Kidney capillary endothelial cell (primary cell): ENCODE results near the gene ROCK2.
"Not testable (repeated sequence)": the region's sequence is repeated elsewhere in the genome, so short reads cannot be mapped to it uniquely, and the experiment has no call there.

Experiments used
- DNase-seq: peaks from one replicate; pipeline ENCODE4 v3.0.0-alpha.2; 2018; ENCODE audit warnings: low spot score

ROCK2 gene

DNA sequence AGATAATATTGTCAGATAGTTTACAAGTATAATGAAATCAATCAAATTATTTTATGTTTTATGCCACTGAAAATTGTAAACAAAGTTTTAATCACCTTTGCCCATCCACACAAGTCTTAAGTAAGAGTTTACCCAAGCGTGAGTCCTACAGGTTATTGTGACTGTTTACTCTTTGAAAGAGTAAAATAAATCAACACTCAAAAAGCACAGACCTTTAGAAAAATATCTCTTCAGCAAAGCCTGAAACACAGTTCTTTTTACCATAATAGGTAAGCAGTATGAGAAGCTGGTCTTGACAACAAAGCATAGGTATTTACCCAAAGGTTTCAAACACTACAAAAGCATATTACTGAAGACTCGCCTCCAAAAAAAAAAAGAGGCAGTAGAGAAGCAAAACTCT lies 3.7 kb downstream of the ROCK2 start:
- no peak for DNase-seq

DNA sequence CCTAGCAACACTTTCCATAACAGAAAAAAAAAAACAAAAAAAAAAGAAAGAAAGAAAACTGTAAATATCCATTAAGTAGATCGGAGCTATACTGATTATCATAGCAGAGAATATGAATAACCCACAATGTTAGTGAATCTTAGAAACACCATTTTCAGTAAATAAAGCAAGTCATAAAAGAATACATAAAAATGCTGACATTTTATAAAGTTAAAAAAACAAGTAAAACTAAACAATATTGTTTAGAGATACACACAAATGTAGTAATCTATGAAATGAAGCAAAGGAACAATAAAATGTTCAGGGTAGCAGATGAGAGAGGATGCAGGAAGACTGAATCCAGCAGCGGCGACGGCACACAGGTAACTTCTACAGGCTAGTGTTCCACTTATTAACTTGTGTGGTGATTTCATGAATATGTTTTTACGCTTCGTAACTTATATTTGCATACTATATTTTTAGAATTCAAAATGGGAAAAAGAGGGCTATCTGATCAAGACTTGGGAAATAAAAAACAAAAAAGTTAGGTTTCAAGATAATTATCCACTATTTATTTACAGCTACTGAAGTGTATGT lies 4.8 kb downstream of the ROCK2 start:
- DNase-seq: no peak

DNA sequence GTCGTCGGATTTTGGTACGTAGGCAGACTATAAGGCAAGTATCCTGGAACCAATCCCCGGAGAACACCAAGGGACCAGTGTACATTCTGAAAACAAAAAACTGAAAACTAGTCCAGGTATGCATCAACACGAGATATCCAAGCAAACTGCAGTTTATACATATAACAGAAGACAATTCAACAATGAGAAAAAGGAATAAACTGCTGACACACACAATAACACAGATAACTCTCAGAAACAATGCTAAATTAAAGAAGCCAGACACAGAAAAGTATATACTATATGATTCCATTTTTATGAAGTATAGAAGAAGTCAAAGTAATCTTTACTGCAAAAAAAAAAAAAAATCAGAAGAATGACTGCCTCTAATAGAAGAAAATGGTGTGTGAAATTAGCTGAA lies 5.9 kb downstream of the ROCK2 start:
- no peak for DNase-seq

DNA sequence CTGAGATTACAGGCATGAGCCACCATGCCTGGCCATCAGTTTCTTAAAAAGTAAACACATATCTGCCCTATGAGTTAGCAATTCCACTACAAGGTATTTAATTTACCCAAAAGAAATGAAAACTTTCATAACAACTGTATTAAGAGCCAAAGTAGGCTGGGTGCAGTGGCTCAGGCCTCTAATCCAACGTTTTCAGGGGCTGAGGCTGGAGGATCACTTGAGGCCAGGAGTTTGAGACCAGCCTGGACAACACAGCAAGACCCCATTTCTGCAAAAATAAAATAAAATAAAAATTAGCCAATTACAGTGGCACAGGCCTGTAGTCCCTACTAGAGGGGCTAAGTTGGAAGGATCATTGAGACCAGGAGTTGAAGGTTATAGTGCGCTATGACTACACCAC lies 6.5 kb downstream of the ROCK2 start:
- no peak for DNase-seq

DNA sequence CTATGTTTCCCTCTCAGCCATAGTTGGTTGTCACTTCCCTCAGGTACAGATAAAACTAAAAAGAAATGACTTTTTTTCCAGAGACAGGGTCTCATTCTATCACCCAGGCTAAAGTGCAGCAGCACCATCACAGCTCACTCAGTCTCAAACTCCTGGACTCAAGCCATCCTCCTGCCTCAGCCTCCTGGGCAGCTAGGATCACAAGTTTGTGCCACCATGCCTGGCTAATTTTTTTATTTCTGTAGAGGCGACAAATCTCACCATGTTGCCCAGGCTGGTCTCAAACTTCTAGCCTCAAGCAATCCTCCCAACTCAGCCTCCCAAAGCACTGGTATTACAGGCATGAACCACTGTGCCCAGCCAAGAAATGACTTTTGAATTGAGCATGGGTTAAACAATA lies 8.2 kb downstream of the ROCK2 start:
- no peak for DNase-seq

DNA sequence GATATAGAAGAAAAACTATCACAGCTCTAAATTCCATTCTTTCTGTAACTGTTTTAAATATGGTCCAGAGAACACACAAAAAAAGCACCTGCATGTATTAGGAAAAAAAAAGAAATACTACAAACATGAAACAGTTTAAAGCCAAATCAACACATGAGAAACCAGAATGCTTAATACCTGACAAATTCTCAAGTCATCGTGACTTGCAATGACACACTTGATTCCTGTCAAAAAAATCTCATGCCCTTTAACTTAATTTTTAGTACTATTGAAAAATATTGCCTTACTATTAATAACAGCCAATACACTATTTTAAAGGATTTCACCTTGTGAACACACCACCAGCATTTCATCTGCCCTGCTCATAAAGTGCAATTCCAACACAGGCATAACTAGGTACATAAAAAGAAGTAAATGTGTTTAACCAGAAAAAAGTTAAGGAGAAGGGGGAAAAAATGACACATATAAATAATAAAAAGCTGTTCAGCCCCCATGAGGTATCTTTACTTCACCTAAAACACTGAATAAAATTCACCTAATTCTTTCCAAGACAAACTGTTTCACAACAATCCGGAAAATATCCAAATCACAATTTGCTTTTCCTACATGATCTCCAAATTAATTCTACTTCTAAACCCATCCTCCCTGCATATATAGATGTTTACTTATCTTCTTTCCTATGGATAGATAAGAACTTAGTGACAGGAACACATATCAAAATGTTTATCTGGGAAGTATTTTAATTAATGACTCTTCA lies 10.8 kb downstream of the ROCK2 start:
- DNase-seq: no peak

DNA sequence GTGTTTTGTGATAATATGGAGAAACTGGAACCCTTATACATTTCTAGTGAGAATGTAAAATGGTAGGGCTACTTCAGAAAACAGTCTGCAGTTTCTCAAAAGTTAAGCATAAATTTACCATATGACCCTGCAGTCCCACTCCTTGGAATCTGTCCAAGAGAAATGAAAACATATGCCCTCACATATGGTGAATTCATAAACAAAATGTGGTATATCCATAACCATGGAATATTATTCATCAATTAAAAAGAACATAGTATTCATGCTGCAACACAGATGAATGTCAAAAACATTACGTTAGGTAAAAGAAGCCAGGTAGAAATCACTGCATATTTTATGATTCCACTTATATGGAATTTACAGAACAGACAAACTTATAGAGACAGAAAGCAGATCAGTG lies 11.8 kb downstream of the ROCK2 start:
- DNase-seq: no peak

DNA sequence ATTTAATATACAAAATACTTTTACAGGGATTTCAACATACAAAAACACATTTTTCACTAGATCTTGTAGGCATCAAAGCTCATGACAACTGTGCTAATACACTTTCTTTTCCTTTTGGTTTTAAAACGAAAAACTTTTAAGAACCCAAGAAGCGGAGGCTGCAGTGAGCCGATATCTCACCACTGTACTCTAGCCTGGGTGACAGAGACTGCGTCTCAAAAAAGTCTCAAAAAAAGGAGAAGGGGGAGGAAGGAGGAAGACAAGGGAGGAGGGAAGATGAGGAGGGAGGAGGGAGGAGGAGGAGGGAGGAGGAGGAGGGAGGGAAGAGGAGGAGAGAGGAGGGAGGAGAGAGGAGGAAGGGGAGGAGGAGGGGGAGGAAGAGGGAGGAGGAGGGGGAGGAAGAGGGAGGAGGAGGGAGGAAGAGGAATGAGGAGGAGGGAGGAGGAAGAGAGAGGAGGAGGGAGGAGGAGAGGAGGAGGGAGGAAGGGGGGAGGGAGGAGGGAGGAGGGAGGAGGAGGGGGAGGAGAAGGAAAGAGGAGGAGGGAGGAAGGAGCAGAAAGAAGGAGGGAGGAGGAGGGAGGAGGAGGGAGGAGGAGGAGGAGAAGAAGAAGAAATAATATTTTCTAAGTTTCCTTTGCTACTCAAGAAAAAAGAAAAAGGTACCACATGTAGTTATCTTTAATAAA lies 13.8 kb downstream of the ROCK2 start:
- DNase-seq: no peak

DNA sequence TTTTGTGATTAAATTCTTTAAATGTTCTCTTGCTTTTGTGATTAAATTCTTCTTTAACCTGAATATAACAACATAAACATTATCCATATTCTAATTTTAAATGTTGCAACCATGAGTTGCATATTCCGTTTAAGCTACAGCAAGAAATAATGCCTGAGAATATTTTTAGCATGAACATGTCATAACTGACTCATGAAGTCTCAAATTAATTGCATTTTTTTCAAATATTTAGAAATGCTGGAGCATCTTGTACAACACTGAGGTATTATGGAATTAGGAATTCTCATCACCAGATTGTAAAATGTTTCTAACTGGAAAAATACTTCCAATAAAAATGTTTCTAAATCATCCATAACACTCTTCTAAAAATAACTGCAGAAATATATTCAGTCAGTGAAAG lies 14.7 kb downstream of the ROCK2 start:
- DNase-seq: peak; percentile 27

DNA sequence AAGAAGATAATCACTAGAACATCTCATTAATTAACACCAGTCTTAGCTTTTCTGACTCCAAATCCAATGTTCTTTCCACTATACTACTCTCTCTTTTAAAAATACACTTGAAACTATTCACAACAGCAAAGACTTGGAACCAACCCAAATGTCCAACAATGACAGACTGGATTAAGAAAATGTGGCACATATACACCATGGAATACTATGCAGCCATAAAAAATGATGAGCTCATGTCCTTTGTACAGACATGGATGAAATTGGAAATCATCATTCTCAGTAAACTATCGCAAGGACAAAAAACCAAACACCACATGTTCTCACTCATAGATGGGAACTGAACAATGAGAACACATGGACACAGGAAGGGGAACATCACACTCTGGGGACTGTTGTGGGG lies 15.9 kb downstream of the ROCK2 start:
- not testable (repeated sequence) for DNase-seq

DNA sequence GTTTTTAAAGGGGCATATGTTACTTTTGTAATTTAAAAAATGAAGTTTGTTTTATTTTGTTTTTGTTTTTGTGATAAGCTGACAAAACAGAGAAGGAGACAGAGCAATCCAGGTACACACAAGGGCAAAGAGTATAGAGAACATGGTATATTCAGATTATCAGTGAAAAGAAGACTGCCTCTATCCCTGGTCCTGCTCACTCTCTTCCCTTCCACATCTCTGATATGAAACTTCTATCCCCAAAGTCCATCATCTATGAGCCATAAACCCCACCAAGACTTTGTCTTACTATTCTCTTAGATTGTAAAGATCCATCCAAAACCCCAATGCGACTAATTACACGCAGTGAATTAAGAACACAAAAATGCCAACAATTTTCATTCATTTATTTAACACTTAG lies 16.6 kb downstream of the ROCK2 start:
- no peak for DNase-seq

DNA sequence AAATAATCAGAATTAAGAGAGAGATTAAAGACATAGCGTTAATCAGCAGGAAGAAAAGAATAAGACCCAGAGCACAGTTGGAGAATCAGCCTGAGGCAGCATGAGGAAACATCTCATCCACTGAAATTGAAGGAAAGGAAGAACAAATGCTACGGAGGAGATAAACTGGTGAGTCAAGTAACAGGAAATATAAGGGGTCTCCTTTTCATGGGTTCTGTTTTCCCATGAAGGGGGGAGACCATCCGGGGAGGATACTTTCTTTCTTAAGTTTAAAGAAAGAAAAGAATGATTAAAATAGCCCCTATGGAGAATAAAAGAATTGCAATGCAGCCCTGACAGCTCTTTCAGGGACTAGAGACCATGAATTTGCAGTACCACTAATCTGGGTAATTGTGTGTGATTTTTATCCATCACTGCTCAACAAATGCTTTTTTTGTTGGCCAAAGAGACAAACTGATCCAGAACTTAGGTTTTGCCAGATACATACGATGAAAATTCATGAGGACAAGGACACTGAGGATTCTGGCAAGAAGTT lies 17.7 kb downstream of the ROCK2 start:
- DNase-seq: no peak

DNA sequence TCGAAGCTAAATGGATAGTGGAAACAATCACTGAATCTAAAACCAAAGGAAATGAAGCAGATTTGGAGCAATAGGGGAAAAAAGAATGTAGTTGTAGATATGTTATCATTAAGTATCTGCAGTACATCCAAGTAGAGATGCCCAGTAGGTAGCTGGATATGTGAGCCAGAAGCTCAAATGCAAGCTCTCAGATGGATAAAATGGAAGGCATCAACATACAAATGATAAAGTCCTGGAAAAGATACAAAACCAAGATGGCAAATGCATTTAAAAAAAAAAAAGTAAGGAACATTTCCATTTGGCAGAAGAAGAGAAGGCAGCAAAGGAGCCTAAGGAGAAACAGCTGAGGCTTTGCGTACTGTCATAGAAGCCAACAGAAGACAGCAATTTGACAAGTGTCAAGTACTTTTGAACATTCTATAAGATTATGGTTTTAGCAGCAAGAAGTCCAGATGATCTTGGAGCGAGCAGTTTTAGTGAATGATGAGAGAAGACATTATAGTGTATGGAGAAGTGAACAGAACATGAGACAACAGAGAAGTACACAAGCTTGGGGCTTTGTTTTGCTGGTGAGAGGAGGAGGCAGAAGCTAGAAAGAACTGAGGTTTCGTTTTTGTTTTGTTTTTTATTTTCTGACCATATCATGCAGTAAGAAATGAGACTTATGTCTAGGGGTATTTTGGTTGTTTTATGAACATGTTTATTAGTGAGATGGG lies 18.3 kb downstream of the ROCK2 start:
- no peak for DNase-seq

DNA sequence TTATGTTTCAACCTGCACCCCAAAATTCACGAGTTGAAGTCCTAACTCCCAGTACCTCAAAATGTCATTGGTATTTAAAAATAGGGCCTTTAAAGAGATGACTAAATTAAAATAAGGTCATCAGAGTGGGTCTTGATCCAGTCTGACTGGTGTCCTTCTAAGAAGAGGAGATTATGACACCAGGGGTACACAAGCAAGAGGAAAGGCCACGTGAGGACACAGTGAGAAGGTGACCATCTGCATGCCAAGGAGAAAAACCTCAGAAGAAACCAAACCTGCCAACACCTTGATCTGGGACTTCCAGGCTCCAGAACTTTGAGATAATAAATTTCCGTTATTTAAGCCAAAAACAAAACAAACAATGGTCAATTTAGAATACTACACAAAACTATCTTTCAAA lies 22.6 kb downstream of the ROCK2 start:
- no peak for DNase-seq

DNA sequence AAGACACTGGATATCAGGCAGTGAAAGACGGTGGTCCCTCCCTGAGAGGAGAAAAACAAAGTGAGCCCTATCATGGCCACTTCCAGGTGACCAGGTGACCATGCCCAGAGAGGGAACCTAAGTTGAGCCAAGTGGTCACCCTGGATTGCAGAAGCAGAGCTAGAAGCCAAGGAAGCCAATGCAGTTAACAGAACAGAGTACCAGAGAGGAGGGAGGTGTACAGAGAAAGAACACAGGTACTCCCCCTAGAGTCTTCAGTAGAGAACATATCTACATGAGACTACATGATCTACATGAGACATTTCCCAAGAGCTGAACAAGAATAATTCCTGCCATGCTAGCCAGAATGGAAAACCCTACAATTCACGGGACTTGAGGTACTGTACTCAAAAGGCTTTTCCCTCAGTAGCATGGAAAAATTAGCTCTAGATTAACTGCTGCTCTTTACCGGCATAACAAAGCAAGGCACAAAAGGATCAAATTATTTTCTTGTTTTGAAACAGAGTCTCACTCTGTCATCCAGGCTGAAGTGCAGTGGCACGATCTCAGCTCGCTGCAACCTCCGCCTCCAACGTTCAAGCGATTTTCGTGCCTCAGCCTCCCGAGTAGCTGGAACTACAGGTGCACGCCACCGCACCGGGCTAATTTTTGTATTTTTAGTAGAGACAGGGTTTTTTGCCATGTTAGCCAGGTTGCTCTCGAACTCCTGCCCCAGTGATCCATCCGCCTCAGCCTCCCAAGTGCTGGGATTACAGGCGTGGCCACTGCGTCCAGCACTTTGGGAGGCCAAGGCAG lies 23.5 kb downstream of the ROCK2 start:
- no peak for DNase-seq

DNA sequence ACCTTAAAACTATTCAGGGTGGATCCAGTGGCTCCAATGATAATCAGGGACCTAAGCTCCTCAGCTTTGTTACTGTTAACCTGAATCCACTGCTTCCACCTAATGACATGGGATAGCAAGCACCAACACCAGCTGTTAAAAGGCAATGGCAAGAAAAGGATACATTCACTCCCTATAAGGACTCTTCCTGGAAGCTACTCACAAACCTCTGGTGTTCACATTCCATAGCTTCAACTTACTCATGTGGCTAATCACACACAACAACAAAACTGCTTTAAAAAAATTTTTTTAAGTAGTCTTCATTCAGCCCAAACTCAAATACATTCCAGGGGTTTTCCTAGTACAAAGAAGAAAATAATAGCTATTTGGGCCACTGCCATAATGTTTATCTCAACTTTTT lies 24.5 kb downstream of the ROCK2 start:
- DNase-seq: no peak

DNA sequence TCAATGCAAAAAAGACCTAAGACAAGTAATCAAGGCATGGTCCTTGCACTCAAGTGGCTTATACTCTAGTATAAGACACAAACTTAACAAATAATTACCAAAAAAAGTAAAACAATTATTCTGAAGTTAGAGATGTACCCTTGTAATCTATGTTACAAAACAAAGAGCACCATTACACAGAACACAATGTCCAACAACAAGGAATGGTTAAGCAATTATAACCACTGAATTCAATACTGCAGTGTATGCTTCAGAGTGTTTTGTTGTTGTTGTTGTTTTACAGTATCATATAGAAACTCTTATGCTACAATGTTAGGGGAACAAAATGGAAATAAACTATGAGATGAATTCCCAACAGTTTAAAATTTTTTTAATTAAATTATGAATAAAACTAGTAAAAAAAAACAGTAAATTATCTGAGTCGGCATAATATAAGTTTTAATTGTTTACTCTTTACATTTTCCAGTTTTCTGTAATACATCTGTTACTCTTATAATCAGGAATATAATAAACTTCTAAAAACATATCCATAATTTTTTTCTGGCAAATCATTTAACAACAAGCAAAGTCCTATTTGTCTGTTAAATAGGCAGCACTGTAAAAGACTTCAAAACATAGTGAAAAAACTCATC lies 29.2 kb downstream of the ROCK2 start:
- no peak for DNase-seq

DNA sequence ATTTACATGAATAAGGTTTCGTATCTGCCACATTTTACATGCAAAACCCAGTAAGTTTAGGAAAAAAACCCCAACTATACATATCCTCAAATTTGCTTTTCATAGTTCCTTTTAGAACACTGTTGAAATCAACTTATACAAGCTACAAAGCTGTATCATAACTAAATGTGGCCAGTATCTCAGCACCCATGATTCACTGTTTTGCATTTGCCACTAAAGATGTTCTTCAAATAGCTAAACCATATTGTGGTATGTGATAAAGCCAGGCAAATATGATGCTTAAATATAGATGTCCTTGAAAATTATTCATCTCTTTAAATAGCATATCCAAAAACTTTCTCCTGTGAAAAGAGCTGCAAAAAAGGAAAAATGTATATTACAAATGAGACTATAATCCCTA lies 29.9 kb downstream of the ROCK2 start:
- DNase-seq: no peak

DNA sequence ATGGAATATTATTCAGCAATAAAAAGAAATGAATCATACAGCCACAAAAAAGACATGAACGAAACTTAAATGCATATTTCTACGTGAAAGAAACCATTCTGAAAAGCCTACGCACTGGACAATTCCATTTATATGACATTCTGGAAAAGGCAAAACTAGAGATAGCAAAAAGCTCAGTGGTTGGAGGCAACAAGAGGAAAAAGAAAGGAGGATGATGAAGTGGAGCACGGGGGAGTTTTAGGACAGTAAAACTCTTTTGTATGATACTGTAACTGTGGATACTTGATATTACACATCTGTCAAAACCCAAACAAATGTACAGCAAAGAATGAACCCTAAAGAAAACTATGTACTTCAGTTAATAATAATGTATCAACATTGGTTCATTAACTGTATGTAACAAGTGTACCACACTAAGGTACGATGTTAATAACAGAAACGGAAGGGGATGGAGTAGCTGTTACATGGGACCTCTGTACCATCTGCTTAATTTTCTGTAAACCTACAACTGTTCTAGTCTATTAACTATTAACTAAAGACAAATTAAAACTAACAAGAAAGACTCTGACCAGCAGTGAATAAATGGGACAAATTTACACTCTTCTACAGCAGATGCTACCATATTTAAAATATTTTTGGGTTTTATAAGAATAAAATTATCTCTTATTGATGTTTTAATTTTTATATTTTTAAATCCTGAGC lies 31.5 kb downstream of the ROCK2 start:
- DNase-seq: no peak

DNA sequence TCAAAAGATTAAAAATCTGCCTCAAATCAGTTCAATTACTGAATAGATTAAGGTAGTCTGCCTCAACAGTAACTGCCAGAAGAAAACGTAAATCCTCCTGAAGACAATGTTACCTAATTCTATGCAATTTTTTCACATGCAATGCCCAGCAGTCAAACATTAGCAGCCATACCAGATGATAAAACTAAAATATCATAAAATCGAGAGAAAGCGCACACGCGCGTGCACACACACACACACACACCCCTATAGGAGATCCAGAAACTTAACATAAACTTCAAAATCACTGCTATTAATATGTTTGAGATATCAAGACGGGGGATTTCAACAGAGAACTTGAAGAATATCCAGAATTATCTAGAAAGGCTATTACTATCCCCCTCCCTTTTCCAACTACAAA lies 32.9 kb downstream of the ROCK2 start:
- no peak for DNase-seq

DNA sequence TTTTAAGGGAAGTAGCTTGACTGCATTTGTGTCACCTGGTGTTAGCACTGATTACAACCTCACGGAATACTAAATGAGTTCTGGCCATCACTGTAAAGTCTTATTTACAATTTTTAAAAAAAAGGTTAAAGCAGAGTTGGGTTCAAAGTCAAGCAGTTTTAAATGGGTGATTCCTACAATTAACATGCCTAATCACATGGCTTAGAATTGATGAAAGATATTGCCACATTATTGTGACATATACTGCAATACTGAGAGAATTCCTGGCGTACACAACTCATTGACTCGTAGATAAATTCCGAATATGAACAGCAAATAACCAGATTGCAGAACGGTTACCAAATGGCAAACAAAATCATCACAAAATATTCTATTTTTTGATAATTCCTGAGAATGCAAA lies 34.2 kb downstream of the ROCK2 start:
- no peak for DNase-seq
